K562 (cell line): ENCODE results near the gene BROX. TPM values are rescaled to one million over a fixed set of nuclear protein-coding genes. Genes with fewer than 3 reads are reported as not detected.

Experiments used
- BCOR ChIP-seq: fragments of 450-650 bp; IDR thresholded peaks from 2 replicates; pipeline ENCODE4 v1.6.1; 2016
- DNMT1 ChIP-seq: fragments of 450-650 bp; IDR thresholded peaks from 2 replicates; pipeline ENCODE4 v1.6.1; 2016; ENCODE audit warnings: antibody characterized with exemption, mild to moderate bottlenecking
- ELK1 ChIP-seq: sonication (generic); formaldehyde crosslinking; IDR thresholded peaks from 2 replicates; pipeline ENCODE4 v1.8.1; 2022; ENCODE audit warnings: missing genetic modification reagents
- ESRRB ChIP-seq: fragments of 250-450 bp; sonication (Bioruptor Pico); IDR thresholded peaks from 2 replicates; pipeline ENCODE4 v1.5.0; 2020; ENCODE audit warnings: mild to moderate bottlenecking, moderate library complexity, borderline replicate concordance
- HINFP ChIP-seq: fragments of 450-650 bp; conservative IDR thresholded peaks from 2 replicates; pipeline ENCODE4 v1.6.1; 2016; ENCODE audit warnings: missing genetic modification characterization, low read depth, mild to moderate bottlenecking, control low read depth, missing compliant biosample characterization
- HIVEP1 ChIP-seq: fragments of 250-450 bp; sonication (Bioruptor Pico); IDR thresholded peaks from 2 replicates; pipeline ENCODE4 v1.4.0; 2020; ENCODE audit warnings: mild to moderate bottlenecking
- HLTF ChIP-seq: fragments of 450-650 bp; IDR thresholded peaks from 2 replicates; pipeline ENCODE4 v1.6.1; 2016
- RAD51 ChIP-seq: fragments of 450-650 bp; IDR thresholded peaks from 2 replicates; pipeline ENCODE4 v1.7.1; 2016; ENCODE audit warnings: low read depth, mild to moderate bottlenecking, borderline replicate concordance
- RHOXF2B ChIP-seq: fragments of 250-450 bp; sonication (Bioruptor Pico); conservative IDR thresholded peaks from 2 replicates; pipeline ENCODE4 v1.5.1; 2021
- RNF219 ChIP-seq: fragments of 250-450 bp; sonication (Bioruptor Pico); IDR thresholded peaks from 2 replicates; pipeline ENCODE4 v1.5.0; 2022; ENCODE audit warnings: mild to moderate bottlenecking
- SRSF3 ChIP-seq: fragments of 200-400 bp; formaldehyde crosslinking; IDR thresholded peaks from 2 replicates; pipeline ENCODE4 v1.6.1; 2016; ENCODE audit warnings: mild to moderate bottlenecking, low read length, moderate library complexity; ENCODE audit not compliant: insufficient read depth
- STAT6 ChIP-seq: sonication (generic); formaldehyde crosslinking; IDR thresholded peaks from 2 replicates; pipeline ENCODE4 v1.8.1; 2023; ENCODE audit warnings: mild to moderate bottlenecking, missing genetic modification reagents
- ZNF197 ChIP-seq: fragments of 200-800 bp; sonication (Bioruptor generic); IDR thresholded peaks from 2 replicates; pipeline ENCODE4 v1.6.1; 2016; ENCODE audit warnings: low read depth, missing genetic modification characterization, missing compliant biosample characterization
- ZNF263 ChIP-seq: sonication (generic); formaldehyde crosslinking; IDR thresholded peaks from 2 replicates; pipeline ENCODE4 v1.8.0; 2022; ENCODE audit warnings: mild to moderate bottlenecking, missing genetic modification reagents, borderline replicate concordance
- ZNF592 ChIP-seq: fragments of 450-650 bp; IDR thresholded peaks from 2 replicates; pipeline ENCODE4 v1.6.1; 2017; ENCODE audit warnings: antibody characterized with exemption, mild to moderate bottlenecking
- polyA plus RNA-seq, 8 experiments: library from polyadenylated mRNA; depleted of rRNA in 4 of 8; stranded (reverse) in 5 of 8; unstranded in 3 of 8; fragments of >200 nt; fragmentation: Nextera tagmentation in 2 of 8; fragmentation: Illumina TruSeq in 1 of 8; extraction: Ambion mirVana in 2 of 8; extraction: Trizol in 1 of 8; gene quantifications; 2 replicates each; pipeline versions ENCODE4 v1.2.1 to v1.2.3, GENCODE V29; 2011 to 2014; ENCODE audit warnings: inconsistent platforms in 1 of 8, missing spikeins in 1 of 8
- total RNA-seq, 7 experiments: library from RNA; depleted of rRNA in 6 of 7; stranded (reverse); fragments of >200 nt in 6 of 7; fragmentation: Illumina TruSeq in 2 of 7; extraction: Trizol in 2 of 7; gene quantifications; 2 replicates each; pipeline versions ENCODE4 v1.2.1 to v1.2.3, GENCODE V29; 2011 to 2021; ENCODE audit warnings: low replicate concordance in 1 of 7

Gene BROX
- total and polyA plus RNA-seq, 9 of the 15 experiments (the other 6 are each of a cell fraction or from before 2014, with no cell fraction given): 9.4 to 153 (median 45.1) TPM

- TF ChIP-seq RNF219 (CRISPR knock-in tag) (no peak), ESRRB (CRISPR knock-in tag) (no peak), BCOR (no peak), ELK1 (CRISPR knock-in tag) (no peak), HINFP (tag) (no peak), STAT6 (no peak), HLTF (no peak), HIVEP1 (CRISPR knock-in tag) (peak; percentile 63; the same call in 1 of the 2 replicates), DNMT1 (no peak), ZNF197 (CRISPR knock-in tag) (peak; percentile 96; the same call in 1 of the 2 replicates), ZNF263 (CRISPR knock-in tag) (no peak; the same call in 1 of the 2 replicates), RAD51 (peak; percentile 99), RHOXF2B (CRISPR knock-in tag) (peak; percentile 95), SRSF3 (no peak), ZNF592 (no peak)
These were observed at the start of gene BROX, which contains the start of gene AIDA (continued) for GRCh38 chr1:222712253-222713090.
